ENCODE data around the gene IRAK3.

Gene IRAK3

DNA sequence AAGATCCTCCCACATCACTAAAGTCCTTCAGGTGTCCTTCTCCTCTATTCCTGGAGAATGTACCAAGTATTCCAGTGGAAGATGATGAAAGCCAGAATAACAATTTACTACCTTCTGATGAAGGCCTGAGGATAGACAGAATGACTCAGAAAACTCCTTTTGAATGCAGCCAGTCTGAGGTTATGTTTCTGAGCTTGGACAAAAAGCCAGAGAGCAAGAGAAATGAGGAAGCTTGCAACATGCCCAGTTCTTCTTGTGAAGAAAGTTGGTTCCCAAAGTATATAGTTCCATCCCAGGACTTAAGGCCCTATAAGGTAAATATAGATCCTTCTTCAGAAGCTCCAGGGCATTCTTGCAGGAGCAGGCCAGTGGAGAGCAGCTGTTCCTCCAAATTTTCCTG lies 58.7 kb downstream of the IRAK3 start:
- in situ Hi-C loops (cut with HindIII; ENCODE audit: low sequenced_read_pairs), result no loop called here

- in situ Hi-C loops (cut with HindIII; ENCODE audit: low sequenced_read_pairs), result no loop called here
Observed at GRCh38 chr12:66251049-66251448, 62.0 kb downstream of the IRAK3 start.

GRCh38 chr12:66252771-66253170 lies 63.8 kb downstream of the IRAK3 start:
- in situ Hi-C loops (cut with HindIII; ENCODE audit: low sequenced_read_pairs), result no loop called here

- in situ Hi-C loops (cut with HindIII; ENCODE audit: low sequenced_read_pairs), result no loop called here
Observed at GRCh38 chr12:66255737-66256136, 66.7 kb downstream of the IRAK3 start.

- in situ Hi-C loops (cut with HindIII; ENCODE audit: low sequenced_read_pairs), result no loop called here
Observed at GRCh38 chr12:66258011-66258410, 69.0 kb downstream of the IRAK3 start.

- in situ Hi-C loops (cut with HindIII; ENCODE audit: low sequenced_read_pairs), result no loop called here
Observed at GRCh38 chr12:66262737-66263136, 73.7 kb downstream of the IRAK3 start.

DNA sequence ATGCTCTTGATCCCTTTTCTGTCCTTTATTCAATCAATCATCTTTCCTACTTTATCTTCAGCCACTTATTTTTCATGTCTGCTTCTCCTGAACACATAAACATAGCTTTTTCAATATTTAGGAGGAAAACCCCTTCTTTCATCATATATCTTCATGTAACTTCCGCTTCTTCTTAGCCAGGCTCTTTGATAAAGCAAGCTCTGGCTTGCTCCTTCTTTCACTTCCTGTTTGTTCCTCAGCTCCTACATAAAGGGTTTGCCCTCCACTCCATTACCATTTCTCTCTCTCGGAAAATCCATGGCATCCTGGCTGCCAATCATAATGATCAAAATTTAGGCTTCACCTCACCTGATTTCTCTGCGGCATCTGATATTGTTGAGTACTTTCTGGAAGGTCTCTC lies 79.5 kb downstream of the IRAK3 start:
- in situ Hi-C loops (cut with HindIII; ENCODE audit: low sequenced_read_pairs), result no loop called here

DNA sequence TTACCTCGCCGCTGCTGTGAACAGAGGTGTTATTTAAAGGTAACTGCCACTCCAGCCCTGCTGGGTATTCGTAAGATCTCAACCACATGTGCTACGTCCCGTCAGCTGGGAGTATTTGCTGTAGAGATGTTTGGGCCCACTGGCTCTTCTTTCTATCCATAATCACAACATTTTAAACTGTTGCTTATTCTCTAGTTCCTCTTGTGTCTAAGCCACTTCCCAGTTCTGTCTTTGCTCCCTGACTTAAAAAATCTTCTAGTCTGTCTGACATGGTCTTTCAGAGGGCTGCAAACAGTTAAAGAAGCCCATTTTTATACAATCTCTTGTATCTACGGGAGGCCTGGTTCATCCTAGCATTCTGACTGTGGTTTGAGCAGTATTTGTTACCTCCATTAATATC lies 80.1 kb downstream of the IRAK3 start:
- in situ Hi-C loops (cut with HindIII; ENCODE audit: low sequenced_read_pairs), result no loop called here

- in situ Hi-C loops (cut with HindIII; ENCODE audit: low sequenced_read_pairs), result no loop called here
Observed at GRCh38 chr12:66269757-66270383, 80.9 kb downstream of the IRAK3 start.

DNA sequence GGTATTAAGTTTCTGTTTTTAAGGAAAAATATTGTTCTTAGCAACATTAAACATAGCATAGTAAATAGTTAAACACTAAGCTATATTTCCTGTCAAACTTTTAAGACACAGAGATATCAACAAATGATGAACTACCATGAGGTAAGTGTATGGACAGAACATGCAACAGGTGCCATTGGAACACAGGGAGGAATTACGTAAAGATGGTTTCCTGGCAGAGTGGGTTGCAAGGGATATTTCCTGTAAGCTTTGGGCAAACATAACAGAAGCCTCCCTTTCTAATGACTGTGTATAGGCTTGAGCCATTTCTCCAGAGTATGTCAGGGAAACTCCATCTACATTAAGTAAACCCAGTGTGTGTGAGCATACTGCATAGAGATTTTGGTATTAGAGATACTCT lies 81.6 kb downstream of the IRAK3 start:
- in situ Hi-C loops (cut with HindIII; ENCODE audit: low sequenced_read_pairs), result no loop called here

DNA sequence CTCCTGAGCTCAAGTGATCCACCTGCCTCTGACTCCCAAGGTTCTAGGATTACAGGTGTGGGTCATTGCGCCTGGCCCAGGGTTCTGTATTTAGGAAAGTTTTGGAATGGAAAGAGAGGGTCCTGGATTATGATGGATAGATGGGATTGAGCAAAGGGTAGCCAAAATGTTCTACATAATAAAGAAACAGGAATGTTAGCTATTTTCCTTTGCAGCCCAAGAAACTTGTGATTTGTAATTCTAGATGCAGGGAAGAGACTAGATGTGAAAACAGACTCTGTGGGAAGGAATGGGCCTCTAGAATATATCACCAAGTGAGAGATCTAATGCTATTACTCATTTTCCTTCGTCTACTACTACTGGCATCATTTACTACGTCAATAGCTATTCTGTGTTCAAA lies 83.6 kb downstream of the IRAK3 start:
- in situ Hi-C loops (cut with HindIII; ENCODE audit: low sequenced_read_pairs), result no loop called here

DNA sequence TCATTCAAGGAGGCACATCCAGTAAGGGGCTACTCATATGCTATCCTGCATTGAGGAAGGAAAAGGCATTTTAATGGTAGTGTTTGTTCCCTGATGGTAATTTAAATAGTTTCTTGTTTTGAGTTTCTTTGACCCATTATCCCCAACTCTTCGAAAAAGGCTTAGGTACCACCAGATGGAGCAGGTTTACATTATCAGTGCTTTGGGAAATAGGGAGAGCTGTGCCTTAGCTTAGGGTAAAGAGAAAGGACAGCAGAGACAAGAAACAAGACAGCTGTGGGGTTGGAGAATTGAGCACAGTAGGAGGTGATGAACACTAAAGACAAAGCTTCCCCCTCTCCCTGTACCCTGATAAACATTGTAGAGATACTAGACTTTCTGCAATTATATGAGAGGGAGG lies 84.1 kb downstream of the IRAK3 start:
- in situ Hi-C loops (cut with HindIII; ENCODE audit: low sequenced_read_pairs), result no loop called here

- in situ Hi-C loops (cut with HindIII; ENCODE audit: low sequenced_read_pairs), result no loop called here
Observed at GRCh38 chr12:66275040-66275439, 86.0 kb downstream of the IRAK3 start.

- in situ Hi-C loops (cut with HindIII; ENCODE audit: low sequenced_read_pairs), result no loop called here
Observed at GRCh38 chr12:66279123-66279712, 90.2 kb downstream of the IRAK3 start.

DNA sequence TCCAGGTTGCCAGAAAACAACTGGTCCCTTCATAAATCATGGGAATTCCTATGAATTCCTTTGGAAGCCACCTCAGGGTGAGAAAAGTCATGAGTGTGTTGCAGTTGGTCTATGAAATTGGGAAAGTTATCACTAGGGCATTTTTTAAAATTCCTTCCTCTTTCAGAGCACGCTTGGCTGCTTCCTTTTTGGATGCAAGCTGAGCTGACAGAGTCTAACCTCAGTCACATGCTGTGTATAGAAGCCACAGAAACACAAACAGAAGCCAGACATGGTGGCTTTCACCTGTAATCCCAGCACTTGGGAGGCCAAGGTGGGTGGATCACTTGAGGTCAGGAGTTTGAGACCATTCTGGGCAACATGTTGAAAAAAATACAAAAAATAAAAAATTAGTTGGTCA lies 91.5 kb downstream of the IRAK3 start:
- in situ Hi-C loops (cut with HindIII; ENCODE audit: low sequenced_read_pairs), result no loop called here

- in situ Hi-C loops (cut with HindIII; ENCODE audit: low sequenced_read_pairs), result no loop called here
Observed at GRCh38 chr12:66282244-66282643, 93.2 kb downstream of the IRAK3 start.

DNA sequence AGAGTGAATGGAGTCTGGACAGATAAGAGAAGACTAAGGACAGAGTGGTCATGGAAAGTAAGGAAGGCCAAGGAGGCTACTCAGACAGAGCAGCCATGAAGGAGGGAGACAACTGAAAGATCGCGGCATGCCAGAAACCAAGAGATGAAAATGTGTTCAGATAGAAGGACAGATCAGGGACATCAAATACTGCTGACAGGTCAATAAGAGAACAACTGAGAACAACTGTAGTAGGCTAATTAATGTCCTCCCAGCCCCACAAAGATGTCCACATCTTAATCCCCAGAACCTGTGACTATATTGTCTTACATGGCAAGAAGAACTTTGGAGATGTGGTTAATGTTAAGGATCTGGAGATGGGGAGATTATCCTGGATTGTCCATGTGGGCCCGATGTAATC lies 98.3 kb downstream of the IRAK3 start:
- in situ Hi-C loops (cut with HindIII; ENCODE audit: low sequenced_read_pairs), result no loop called here

DNA sequence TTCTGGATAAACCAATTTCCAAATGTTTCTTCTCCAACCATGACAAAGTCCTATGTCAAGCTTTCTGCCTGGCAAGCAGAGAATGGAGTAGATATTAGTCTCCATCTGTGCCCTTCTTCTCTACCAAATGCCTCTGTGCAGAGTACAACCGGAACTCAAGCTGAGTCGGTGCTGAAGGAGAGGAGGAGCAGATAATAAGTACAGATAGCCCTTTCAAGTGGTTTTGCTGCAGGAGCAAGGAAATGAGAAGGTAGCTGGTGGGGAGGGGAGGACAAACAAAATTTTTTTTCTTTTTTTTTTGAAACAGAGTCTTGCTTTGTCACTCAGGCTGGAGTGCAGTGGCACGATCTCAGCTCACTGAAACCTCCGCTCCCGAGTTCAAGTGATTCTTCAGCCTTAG lies 99.1 kb downstream of the IRAK3 start:
- in situ Hi-C loops (cut with HindIII; ENCODE audit: low sequenced_read_pairs), result no loop called here

GRCh38 chr12:66289485-66289884 lies 100.5 kb downstream of the IRAK3 start:
- in situ Hi-C loops (cut with HindIII; ENCODE audit: low sequenced_read_pairs), result no loop called here

DNA sequence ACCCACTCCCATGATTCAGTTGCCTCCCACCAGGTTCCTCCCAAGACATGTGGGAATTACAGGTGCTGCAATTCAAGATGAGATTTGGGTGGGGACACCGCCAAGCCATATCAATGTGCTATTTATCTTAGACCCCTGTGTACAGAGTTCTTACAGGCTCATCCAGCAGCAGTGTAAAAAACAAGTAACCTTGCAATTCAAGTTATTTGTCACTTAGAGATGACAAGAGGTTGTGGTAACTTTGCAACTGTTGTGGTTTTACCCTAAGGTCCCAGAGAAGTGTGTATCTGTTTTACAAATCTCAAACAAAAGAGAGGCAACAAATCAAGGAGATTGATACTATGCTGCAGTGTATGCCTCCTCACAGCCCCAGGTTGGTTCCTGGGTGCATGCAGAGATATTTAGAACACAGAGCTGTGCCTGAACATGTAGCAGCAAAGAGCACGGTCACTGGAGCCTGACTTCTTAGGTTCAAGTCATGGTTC lies 101.7 kb downstream of the IRAK3 start:
- in situ Hi-C loops (cut with HindIII; ENCODE audit: low sequenced_read_pairs), result no loop called here

DNA sequence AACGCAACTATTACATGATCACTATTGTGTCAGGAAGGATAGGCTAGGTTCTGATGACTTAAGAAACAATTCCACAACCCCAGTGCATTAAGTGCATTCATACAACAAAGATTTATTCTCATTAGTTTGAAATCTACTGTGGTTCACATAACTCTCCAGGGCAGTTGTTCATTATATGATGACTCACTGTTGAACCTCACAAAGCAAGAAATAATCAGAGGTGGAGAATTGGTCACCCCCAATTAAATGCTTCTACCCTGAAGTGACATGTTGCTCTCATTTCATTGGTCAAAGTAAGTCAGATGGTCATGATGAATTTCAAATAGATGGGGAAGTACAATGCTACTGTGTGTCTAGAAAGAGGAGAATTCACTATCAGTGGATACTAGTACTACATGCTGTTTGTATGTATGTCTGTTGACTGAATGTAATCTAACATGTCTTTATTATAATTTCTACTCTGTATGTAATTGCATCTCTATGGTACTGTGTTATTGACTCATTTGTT lies 107.2 kb downstream of the IRAK3 start:
- in situ Hi-C loops (cut with HindIII; ENCODE audit: low sequenced_read_pairs), result no loop called here

DNA sequence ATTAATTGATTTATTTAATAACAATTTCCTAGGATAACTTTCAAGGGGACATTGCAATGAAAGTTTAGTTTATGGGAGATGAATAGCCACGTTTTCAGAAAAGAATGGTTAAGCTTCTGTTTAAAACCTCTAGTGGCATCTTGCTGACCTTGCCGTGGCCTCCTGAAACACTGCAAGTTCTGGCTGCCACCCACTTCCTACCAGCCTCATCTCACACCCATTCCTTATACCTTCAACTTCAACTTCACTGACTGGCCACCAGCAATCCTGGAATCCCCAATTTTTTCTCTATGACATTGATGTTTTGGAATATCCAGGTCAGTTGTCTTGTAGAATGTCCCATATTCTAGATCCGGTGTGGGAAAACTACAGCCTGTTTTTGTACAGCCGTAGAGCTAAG lies 108.1 kb downstream of the IRAK3 start:
- in situ Hi-C loops (cut with HindIII; ENCODE audit: low sequenced_read_pairs), result no loop called here

DNA sequence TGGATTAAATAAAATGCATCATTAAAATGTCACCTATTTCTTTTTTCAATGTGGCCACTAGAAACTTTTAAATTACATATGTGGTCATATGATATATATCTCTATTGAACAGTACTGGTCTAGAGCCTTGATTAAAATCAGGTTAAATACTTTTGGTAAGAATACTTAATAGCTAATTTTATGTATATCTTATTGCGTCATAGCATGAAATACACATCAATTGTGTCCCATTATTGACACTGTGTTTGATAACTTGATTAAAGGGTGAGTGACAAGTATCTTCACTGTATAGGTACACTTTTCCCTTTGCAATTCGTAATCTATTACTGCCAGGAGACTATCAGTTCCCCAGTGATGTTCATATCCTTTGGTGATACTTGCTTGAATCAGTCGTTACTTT lies 108.9 kb downstream of the IRAK3 start:
- in situ Hi-C loops (cut with HindIII; ENCODE audit: low sequenced_read_pairs), result no loop called here

Data from DLD1 (cell line).